ENCODE results near the gene KRTAP10-9.
"Not testable (repeated sequence)": the region's sequence is repeated elsewhere in the genome, so short reads cannot be mapped to it uniquely, and the experiment has no call there.

KRTAP10-9 gene

DNA sequence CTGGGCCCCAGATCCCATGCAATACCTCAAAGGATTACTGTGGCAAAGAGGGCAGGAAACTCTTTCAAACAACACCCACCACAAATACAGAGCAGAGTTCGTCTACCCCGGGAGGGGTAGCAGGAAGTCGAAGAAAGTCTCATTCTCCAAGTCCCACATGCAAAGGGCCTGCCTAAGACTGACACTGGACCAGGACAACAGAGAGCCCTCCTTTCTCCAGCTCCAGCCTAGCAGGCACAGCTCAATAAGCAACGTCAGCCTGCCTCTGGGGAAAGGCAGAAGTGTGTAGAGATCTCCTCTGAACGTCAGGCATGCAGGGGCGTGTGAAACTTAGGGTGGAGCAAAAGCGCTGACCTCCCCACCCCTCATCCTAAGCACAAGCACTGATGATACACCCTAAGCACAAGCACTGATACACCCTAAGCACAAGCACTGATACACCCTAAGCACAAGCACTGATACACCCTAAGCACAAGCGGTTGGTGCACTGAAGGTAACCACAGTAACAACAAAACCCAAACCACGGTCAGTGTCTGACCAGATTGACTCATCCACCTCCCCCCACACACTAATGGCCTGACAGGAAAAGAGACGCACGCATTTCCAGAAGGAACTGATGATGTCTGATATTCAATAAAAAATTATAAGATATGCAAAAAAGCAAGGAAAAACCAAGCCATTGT is 32.2 kb downstream of the KRTAP10-9 start:
- no peak for DNase-seq (ENCODE audit: low read depth in 2 of 3, low spot score in 1 of 3)

DNA sequence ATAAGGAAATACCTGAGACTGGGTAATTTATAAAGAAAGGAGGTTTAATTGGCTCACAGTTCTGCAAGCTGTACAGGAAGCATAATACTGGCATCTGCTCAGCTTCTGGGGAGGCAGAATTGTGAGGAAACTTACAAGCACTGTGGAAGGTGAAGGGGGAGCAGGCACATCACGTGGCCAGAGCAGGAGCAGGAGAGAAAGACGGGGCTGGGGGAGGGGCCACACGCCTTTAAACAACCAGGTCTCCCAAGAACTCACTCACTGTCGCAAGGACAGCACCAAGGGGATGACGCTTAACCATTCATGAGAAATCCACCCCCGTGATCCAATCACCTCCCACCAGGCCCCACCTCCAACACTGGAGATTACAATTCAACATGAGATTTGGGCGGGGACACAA is 34.7 kb downstream of the KRTAP10-9 start:
- DNase-seq (ENCODE audit: low read depth in 2 of 3, low spot score in 1 of 3): not testable (repeated sequence)

GRCh38 chr21:44664691-44665090 is 37.8 kb downstream of the KRTAP10-9 start:
- no peak for DNase-seq (ENCODE audit: low read depth in 2 of 3, low spot score in 1 of 3)

DNA sequence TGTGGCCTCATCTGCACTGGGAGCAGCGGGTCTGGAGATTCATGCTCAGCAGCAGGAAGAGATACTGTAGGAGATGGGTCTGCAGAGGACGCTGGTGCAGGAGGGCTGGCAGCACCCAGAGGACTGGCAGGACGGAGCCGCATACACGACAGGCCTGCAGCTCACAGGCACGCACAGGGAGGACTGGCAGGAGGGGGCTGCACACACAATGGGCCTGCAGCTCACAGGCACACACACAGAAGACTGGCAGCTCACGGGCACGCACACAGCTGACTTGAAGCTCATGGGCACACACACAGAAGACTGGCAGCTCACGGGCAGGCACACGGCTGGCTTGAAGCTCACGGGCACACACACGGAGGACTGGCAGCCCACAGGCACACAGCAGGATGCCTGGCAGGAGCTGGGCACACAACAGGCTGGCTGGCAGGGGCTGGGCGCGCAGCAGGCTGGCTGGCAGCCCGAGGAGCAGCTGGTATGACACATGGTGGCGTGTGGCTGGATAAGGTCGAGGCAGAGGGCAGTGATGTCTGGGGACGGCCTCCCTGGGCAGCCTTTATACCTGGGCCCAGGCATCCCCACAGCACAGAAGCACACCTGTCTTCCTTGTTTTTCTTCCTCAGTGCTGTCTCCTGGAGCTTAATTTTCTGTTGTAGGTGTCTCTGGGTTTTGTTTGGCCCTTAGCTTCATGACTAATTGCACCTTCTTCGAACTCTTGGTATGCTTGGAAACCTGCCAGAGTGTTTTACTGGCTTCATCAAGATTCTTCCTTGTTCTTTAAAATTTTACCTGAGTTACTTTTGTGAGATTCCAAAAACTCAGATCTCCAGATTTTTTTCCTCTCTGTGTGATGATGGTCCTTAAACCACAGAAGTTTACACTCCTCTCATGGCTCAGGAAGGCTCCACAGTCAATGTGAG is 39.8 kb downstream of the KRTAP10-9 start, which contains the start of gene KRTAP12-2:
Gene KRTAP12-2, minus strand, starts transcription at position 527 of the 920 bp plus-strand sequence. Its CDS starts 41 bp downstream, at position 486.
- DNase-seq (ENCODE audit: low read depth in 2 of 3, low spot score in 1 of 3): no peak

GRCh38 chr21:44667612-44668011 is 40.7 kb downstream of the KRTAP10-9 start:
- DNase-seq (ENCODE audit: low read depth in 2 of 3, low spot score in 1 of 3): no peak

DNA sequence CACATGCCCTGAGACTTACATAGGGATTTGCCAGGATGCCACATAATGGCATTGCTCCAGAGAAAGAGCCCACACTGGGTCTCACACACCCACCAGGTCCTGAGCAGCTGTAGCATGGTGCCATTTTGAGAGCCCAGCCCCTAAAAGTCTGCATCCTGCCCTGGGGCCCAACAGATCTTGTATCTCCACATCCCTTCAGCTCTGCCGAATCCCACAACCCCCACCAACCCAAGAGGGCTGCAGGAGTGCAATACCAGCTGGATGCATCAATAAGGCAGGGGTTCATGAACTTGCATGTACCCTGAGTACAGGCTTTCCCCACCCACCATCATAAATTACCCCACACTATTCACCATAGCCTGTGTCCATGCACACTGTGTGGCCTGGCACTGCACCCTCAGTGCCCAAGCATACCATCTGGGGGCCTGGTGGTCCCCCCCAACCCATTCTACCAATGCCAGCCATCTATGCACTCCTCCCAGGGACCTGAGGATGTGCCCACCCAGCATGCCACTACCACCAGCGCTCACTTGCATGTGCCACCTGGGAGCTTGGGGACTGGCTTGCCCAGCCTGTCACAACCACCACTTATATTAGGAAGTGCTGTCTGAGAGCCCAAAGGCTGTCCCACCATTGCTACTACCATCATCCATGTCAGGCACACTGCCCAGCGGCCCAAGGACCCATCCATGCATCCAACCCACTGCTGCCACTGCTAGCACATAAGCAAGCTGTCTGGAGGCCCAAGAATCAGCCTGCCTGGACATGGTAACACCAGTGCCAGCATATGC is 43.9 kb downstream of the KRTAP10-9 start:
- DNase-seq (ENCODE audit: low read depth in 2 of 3, low spot score in 1 of 3): no peak

DNA sequence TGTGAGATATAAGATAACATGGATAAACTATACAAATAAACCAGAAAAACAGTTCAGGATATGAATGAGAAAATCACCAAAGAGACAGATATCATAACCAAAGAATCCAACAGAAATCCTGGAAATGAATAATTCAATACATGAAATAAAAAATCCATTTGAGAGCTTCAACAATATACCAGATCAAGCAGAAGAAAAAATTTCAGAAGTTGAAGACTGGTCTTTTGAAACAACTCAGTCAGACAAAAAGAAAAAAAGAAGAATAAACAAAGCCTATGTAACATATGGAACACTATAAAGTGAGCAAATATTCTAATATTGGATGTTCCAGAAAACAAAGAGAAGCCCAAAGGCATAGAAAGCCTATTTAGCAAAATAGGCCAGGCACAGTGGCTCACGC is 45.0 kb downstream of the KRTAP10-9 start:
- no peak for DNase-seq (ENCODE audit: low read depth in 2 of 3, low spot score in 1 of 3)

- DNase-seq (ENCODE audit: low read depth in 2 of 3, low spot score in 1 of 3): no peak
Measured at GRCh38 chr21:44677881-44678280, 51.0 kb downstream of the KRTAP10-9 start.

All from stimulated activated CD4-positive, alpha-beta T cell treated with anti-CD3 and anti-CD28 coated beads, Interleukin-12 subunit alpha, Interleukin-12 subunit beta, amount 100 ng/mL, for 48 hours (primary cell).